K562 (cell line): ENCODE data around the gene ZNF22. TPM values are rescaled to one million over a fixed set of nuclear protein-coding genes. Genes with fewer than 3 reads are reported as not detected.

Experiments used
- ATAC-seq: fragments of 200-7000 bp; cut with Tn5 transposase; 3 replicates; pipeline ENCODE4 v1.9.1; 2020; ENCODE audit warnings: moderate library complexity
- BruUV-seq: library from RNA; stranded (reverse); fragments of 400-500 nt; replicated peaks from 2 replicates; lab custom pipeline; 2021; lab: Mats Ljungman, UMichigan
- CTCF ChIA-PET: fragments of 300-600 bp; formaldehyde crosslinking; extraction: SDS; loops from one replicate; lab custom pipeline; 2021; ENCODE audit warnings: low intra/inter-chr PET ratio; lab: Yijun Ruan, JAX
- POLR2A ChIA-PET: fragments of 300-600, 350-650 bp; sonication (Branson Sonifier 250); formaldehyde crosslinking; extraction: SDS; loops from one replicate; lab custom pipeline; 2021; ENCODE audit warnings: antibody characterized with exemption, inconsistent platforms; lab: Yijun Ruan, JAX
- DNase-seq, 4 experiments: peaks; one replicate each; pipeline versions ENCODE4 v3.0.0 to v3.0.0-alpha.2; 2011 to 2018; ENCODE audit warnings: low spot score in 3 of 4, mixed read lengths in 3 of 4; ENCODE audit errors: extremely low read depth in 1 of 4
- FAIRE-seq: peaks from 2 replicates; lab custom pipeline; 2011; peaks lifted over from hg19 to GRCh38; lab: Jason Lieb, UNC
- H2AFZ ChIP-seq: 2 replicates; pipeline ENCODE4 v1.6.0; 2011; ENCODE audit warnings: low read depth, low read length, control low read depth, inconsistent platforms
- H3K27ac ChIP-seq: fragments of 200-600 bp; 3 replicates; pipeline ENCODE4 v1.8.0; 2011; ENCODE audit warnings: low read depth, mild to moderate bottlenecking, control low read depth, inconsistent platforms, low read length, moderate library complexity, mixed read lengths; ENCODE audit errors: extremely low read depth
- H3K27me3 ChIP-seq, 2 experiments: fragments of 300-600 bp in 1 of 2; 2 replicates in 1 of 2; 3 replicates in 1 of 2; pipeline versions ENCODE4 v1.6.0 to v1.8.0; 2011; ENCODE audit warnings: inconsistent platforms in 2 of 2, low read length in 2 of 2, mild to moderate bottlenecking in 1 of 2, mixed read lengths in 1 of 2, moderate library complexity in 1 of 2; ENCODE audit not compliant: control insufficient read depth in 2 of 2, insufficient read depth in 2 of 2
- H3K36me3 ChIP-seq: fragments of 300-600 bp; 3 replicates; pipeline ENCODE4 v1.8.0; 2011; ENCODE audit warnings: mild to moderate bottlenecking, low read length, inconsistent platforms; ENCODE audit not compliant: control insufficient read depth, insufficient read depth
- H3K4me1 ChIP-seq, 2 experiments: fragments of 200-600 bp in 1 of 2; replicated peaks in 1 of 2; 2 replicates in 1 of 2; 3 replicates in 1 of 2; pipeline versions ENCODE4 v1.5.1 to v1.8.0; 2011; ENCODE audit warnings: inconsistent platforms in 2 of 2, low read length in 2 of 2, mild to moderate bottlenecking in 1 of 2, mixed read lengths in 1 of 2, moderate library complexity in 1 of 2; ENCODE audit not compliant: control insufficient read depth in 2 of 2, insufficient read depth in 2 of 2
- H3K4me2 ChIP-seq: 2 replicates; pipeline ENCODE4 v1.6.1; 2011; ENCODE audit warnings: low read length, control low read depth, inconsistent platforms, mixed read lengths; ENCODE audit not compliant: insufficient read depth
- H3K4me3 ChIP-seq: fragments of 200-600 bp; sonication (generic), shearing (Covaris generic); 2 replicates; pipeline ENCODE4 v1.5.1; 2016; ENCODE audit warnings: control low read depth, inconsistent platforms
- H3K79me2 ChIP-seq: fragments of 200-600 bp; 3 replicates; pipeline ENCODE4 v1.8.0; 2011; ENCODE audit warnings: low read length, inconsistent platforms; ENCODE audit not compliant: control insufficient read depth, insufficient read depth
- H3K9ac ChIP-seq, 2 experiments: 2 replicates each; pipeline versions ENCODE4 v1.6.0 to v1.6.1; 2011; ENCODE audit warnings: low read depth in 2 of 2, low read length in 2 of 2, control low read depth in 1 of 2, inconsistent platforms in 1 of 2, mild to moderate bottlenecking in 1 of 2, mixed read lengths in 1 of 2; ENCODE audit not compliant: insufficient read depth in 1 of 2
- H3K9me1 ChIP-seq: one replicate; pipeline ENCODE4 v1.6.0; 2011; ENCODE audit warnings: inconsistent platforms, mild to moderate bottlenecking, low read length, moderate library complexity; ENCODE audit not compliant: control insufficient read depth, insufficient read depth
- H3K9me3 ChIP-seq: replicated peaks from 2 replicates; pipeline ENCODE4 v1.5.1; 2011; ENCODE audit warnings: low read depth, low read length, inconsistent platforms; ENCODE audit not compliant: control insufficient read depth, insufficient read depth
- H4K20me1 ChIP-seq: replicated peaks from 2 replicates; pipeline ENCODE4 v1.6.1; 2011; ENCODE audit warnings: low read length, inconsistent platforms, mixed read lengths; ENCODE audit not compliant: control insufficient read depth, insufficient read depth
- ARHGAP35 ChIP-seq: fragments of 450-650 bp; IDR thresholded peaks from 2 replicates; pipeline ENCODE4 v1.6.1; 2018; ENCODE audit not compliant: partially characterized antibody
- E2F5 ChIP-seq: sonication (generic); formaldehyde crosslinking; IDR thresholded peaks from 2 replicates; pipeline ENCODE4 v1.8.0; 2022; ENCODE audit warnings: mild to moderate bottlenecking, missing genetic modification reagents
- ESRRA ChIP-seq: fragments of 450-650 bp; IDR thresholded peaks from 2 replicates; pipeline ENCODE4 v1.6.1; 2014; ENCODE audit warnings: low read depth, mild to moderate bottlenecking, moderate library complexity, borderline replicate concordance
- ETV1 ChIP-seq: fragments of 450-650 bp; conservative IDR thresholded peaks from 2 replicates; pipeline ENCODE4 v1.6.1; 2016; ENCODE audit warnings: missing genetic modification characterization, control low read depth, low read depth, missing compliant biosample characterization
- LARP7 ChIP-seq: fragments of 450-650 bp; IDR thresholded peaks from 2 replicates; pipeline ENCODE4 v1.6.1; 2016
- MCM2 ChIP-seq: fragments of 450-650 bp; IDR thresholded peaks from 2 replicates; pipeline ENCODE4 v1.6.1; 2017; ENCODE audit warnings: low read depth, mild to moderate bottlenecking
- NR2C1 ChIP-seq, 2 experiments: fragments of 450-650 bp; IDR thresholded peaks; 2 replicates each; pipeline ENCODE4 v1.6.1; 2017; ENCODE audit warnings: mild to moderate bottlenecking in 2 of 2, antibody characterized with exemption in 1 of 2, inconsistent platforms in 1 of 2, missing compliant biosample characterization in 1 of 2, missing genetic modification characterization in 1 of 2
- RBM15 ChIP-seq: fragments of 200-400 bp; formaldehyde crosslinking; IDR thresholded peaks from 2 replicates; pipeline ENCODE4 v1.6.1; 2018; ENCODE audit warnings: mild to moderate bottlenecking, low read length, moderate library complexity; ENCODE audit not compliant: insufficient read depth
- SAFB ChIP-seq: fragments of 200-400 bp; formaldehyde crosslinking; IDR thresholded peaks from 2 replicates; pipeline ENCODE4 v1.6.1; 2017; ENCODE audit warnings: low read depth, low read length, borderline replicate concordance
- SOX6 ChIP-seq: fragments of 450-650 bp; IDR thresholded peaks from 2 replicates; pipeline ENCODE4 v1.6.1; 2014; ENCODE audit warnings: mild to moderate bottlenecking
- THRB ChIP-seq: fragments of 450-650 bp; formaldehyde crosslinking; conservative IDR thresholded peaks from 2 replicates; pipeline ENCODE4 v1.4.0; 2022; ENCODE audit warnings: mild to moderate bottlenecking, missing genetic modification characterization
- ZNF253 ChIP-seq: fragments of 250-450 bp; sonication (Bioruptor Pico); conservative IDR thresholded peaks from 2 replicates; pipeline ENCODE4 v1.6.1; 2021; ENCODE audit warnings: mild to moderate bottlenecking
- ZNF277 ChIP-seq: fragments of 250-450 bp; sonication (Bioruptor Pico); IDR thresholded peaks from 2 replicates; pipeline ENCODE4 v1.8.0; 2022; ENCODE audit warnings: inconsistent platforms, mild to moderate bottlenecking, moderate library complexity, borderline replicate concordance
- ZNF512 ChIP-seq: IDR thresholded peaks from 2 replicates; pipeline ENCODE4 v1.6.1; 2016; ENCODE audit warnings: missing genetic modification characterization, missing compliant biosample characterization
- ZNF766 ChIP-seq: fragments of 200-800 bp; sonication (Bioruptor generic); conservative IDR thresholded peaks from 2 replicates; pipeline ENCODE4 v1.6.1; 2016; ENCODE audit warnings: missing genetic modification characterization, missing compliant biosample characterization
- WGBS: fragments of 100-300 bp; shearing (Covaris generic); methylation state at CpG from one replicate; pipeline ENCODE4 v1.1.6; 2016; ENCODE audit warnings: low coverage, mixed read lengths; ENCODE audit not compliant: insufficient coverage; ENCODE audit errors: missing lambda C conversion rate; 5-methylcytosine and 5-hydroxymethylcytosine counted together
- in situ Hi-C: fragments of 300-500 bp; cut with MboI; formaldehyde crosslinking; loops from 4 replicates; pipeline ENCODE4 v1.15.0; 2018; ENCODE audit warnings: inconsistent platforms, mixed read lengths
- intact Hi-C: fragments of 100-400 bp; cut with micrococcal nuclease; formaldehyde crosslinking; loops from 2 replicates; pipeline ENCODE4 v1.14.2; 2022
- polyA plus RNA-seq, 8 experiments: library from polyadenylated mRNA; depleted of rRNA in 4 of 8; stranded (reverse) in 5 of 8; unstranded in 3 of 8; fragments of >200 nt; fragmentation: Nextera tagmentation in 2 of 8; fragmentation: Illumina TruSeq in 1 of 8; extraction: Ambion mirVana in 2 of 8; extraction: Trizol in 1 of 8; gene quantifications; 2 replicates each; pipeline versions ENCODE4 v1.2.1 to v1.2.3, GENCODE V29; 2011 to 2014; ENCODE audit warnings: inconsistent platforms in 1 of 8, missing spikeins in 1 of 8
- total RNA-seq, 7 experiments: library from RNA; depleted of rRNA in 6 of 7; stranded (reverse); fragments of >200 nt in 6 of 7; fragmentation: Illumina TruSeq in 2 of 7; extraction: Trizol in 2 of 7; gene quantifications; 2 replicates each; pipeline versions ENCODE4 v1.2.1 to v1.2.3, GENCODE V29; 2011 to 2021; ENCODE audit warnings: low replicate concordance in 1 of 7

Gene ZNF22
- total and polyA plus RNA-seq, 9 of the 15 experiments (the other 6 are each of a cell fraction or from before 2014, with no cell fraction given): 36.2 to 98.7 (median 51.2) TPM

GRCh38 chr10:44986179-44986578, 14.5 kb upstream of the ZNF22 start (continued):
- no peak for TF ChIP-seq THRB (CRISPR knock-in tag)
- no peak for TF ChIP-seq ARHGAP35
- TF ChIP-seq SAFB: no peak
- no peak for TF ChIP-seq ZNF512 (tag)

GRCh38 chr10:44986670-44987069, 14.1 kb upstream of the ZNF22 start:
- no peak overlapping the region for H3K27ac ChIP-seq
- no peaks in the 10 kb centered on the region for H3K9me3 ChIP-seq
- WGBS: 0% methylated on average over 3 of the region's 3 CpGs
- CTCF ChIA-PET: no interaction called here
- no peak overlapping the region for H2AFZ ChIP-seq
- no peak overlapping the region for H3K4me3 ChIP-seq
- peaks cover 18 to 50% of the 10 kb centered on the region in 2 experiments for H3K27me3 ChIP-seq
- H4K20me1 ChIP-seq: 0 out of 2 replicates have a peak, but pooled peaks cover 3% of the 10 kb centered on the region
- H3K9me1 ChIP-seq: no peaks in the 10 kb centered on the region
- POLR2A ChIA-PET: interaction anchor here (0.5 to 0.8 kb wide), 4 partner anchors 8 to 127 kb away, joined by 3 to 4 read pairs (median 3); no protein-coding TSS in a partner anchor
- BruUV-seq: no TSS peak
- FAIRE-seq (peak; percentile 66), DNase-seq (peak; percentile 36 to 52 (median 48)), ATAC-seq (no peak)
- no peaks in the 10 kb centered on the region for H3K36me3 ChIP-seq
- H3K4me2 ChIP-seq: no peak overlapping the region
- H3K79me2 ChIP-seq: no peaks in the 10 kb centered on the region
- H3K4me1 ChIP-seq: peaks cover 12 to 21% of the 10 kb centered on the region in 2 experiments
- no peak overlapping the region for H3K9ac ChIP-seq
- intact Hi-C loops: no loop called here
- in situ Hi-C loops: no loop called here
- TF ChIP-seq ESRRA: peak; percentile 13; the same call in 1 of the 2 replicates
- TF ChIP-seq RBM15: no peak
- TF ChIP-seq ZNF766: peak; percentile 72
- no peak for TF ChIP-seq ZNF253 (CRISPR knock-in tag)
- peak; percentile 64; the same call in 1 of the 2 replicates for TF ChIP-seq SOX6
- no peak for TF ChIP-seq NR2C1 (IDR thresholded peaks at IDR 0.05)
- TF ChIP-seq NR2C1 (tag; IDR thresholded peaks at IDR 0.05): no peak
- no peak for TF ChIP-seq MCM2
- TF ChIP-seq LARP7: no peak
- TF ChIP-seq ZNF277 (CRISPR knock-in tag): no peak
- no peak for TF ChIP-seq ETV1 (tag)
- TF ChIP-seq E2F5 (CRISPR knock-in tag): no peak
